HG02678 (cell line): ENCODE results near the gene FXYD1.
"Not testable (repeated sequence)": the region's sequence is repeated elsewhere in the genome, so short reads cannot be mapped to it uniquely, and the experiment has no call there.

Experiments
- ATAC-seq: cut with Tn5 transposase; IDR thresholded peaks from one replicate; pipeline ENCODE4 v1.9.1; 2021; ENCODE audit warnings: mild to moderate bottlenecking, moderate library complexity; ENCODE audit not compliant: unreplicated experiment

Gene FXYD1

GRCh38 chr19:35124098-35125060 is 14.2 kb upstream of the FXYD1 start:
- peak; percentile 78 for ATAC-seq

GRCh38 chr19:35125270-35125717 is 13.3 kb upstream of the FXYD1 start:
- ATAC-seq: no peak

DNA sequence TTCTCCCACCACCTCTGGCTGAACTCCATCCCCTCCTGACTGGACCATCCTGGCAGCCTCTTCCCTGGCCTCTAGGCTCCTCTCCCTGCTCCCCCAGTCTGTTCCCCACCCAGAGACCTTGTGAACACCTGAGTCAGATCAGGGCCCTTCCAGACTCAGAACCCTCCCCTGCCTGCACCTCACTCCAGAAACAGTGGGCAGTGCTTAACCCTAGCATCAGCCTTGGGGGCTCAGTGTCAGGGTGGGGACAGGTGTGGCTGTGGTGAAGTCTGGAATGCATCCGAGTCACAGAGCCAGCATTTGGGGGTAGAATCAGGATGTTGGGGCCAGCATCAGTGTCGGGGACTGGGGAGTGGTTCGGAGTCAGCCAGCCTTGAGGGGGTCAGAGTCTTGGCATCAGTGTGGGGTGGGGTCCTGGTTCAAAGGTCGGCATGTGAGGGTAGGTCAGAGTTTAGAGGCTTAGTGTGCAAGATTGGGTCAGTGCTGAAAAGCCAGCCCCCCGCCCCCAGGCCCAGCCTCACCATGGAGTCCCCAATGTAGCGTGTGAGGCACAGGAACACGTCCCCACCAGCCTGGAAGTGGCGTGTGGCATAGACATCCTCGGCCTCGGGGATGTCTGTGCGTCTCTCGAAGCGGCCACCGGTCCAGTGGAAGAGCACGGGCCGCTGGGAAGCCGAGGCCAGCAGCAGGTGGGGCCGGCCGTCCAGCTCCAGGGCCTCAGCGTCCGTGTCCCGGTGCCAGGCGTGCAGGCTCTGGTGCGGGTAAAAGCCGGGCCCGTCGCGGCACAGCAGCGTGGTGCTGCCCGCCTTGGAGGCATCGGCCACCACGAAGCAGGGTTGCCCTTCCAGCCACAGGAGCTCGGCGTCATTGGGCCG is 12.6 kb upstream of the FXYD1 start:
- ATAC-seq: no peak

DNA sequence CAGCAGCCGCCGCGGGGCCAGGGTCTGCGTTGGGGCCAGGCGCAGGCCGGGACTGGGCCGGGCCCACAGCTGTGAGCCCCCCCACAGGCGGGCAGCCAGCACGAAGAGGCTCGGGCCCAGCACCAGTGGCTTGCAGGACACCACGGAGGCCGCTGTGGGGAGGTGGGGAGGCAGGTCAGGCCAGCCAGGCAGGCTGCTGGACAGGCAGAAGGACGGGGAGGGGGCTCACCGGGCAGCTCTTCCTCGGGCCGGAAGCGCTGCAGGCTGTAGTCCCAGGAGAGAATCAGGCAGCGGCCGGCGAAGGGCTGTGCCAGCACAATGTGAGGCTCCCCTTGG is 12.0 kb upstream of the FXYD1 start:
- no peak for ATAC-seq

DNA sequence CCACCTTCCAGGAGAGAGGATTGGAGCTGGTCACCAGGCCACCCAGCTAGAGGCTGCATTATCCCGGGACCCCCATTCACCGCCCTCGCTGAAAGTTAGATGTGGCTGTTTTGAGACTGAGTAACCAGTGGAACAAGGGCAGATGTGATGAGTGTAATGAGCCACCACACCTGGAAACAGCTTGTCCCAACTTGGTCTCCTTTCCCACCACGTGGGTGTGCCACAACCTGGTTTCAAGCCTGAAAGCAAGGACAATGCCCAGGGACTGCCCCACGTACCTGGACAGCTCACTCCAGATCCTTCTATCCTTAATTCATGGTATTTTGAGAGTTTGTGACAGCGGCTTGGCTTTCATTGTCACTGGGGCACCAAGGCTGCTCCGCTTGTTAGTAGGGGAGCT is 10.8 kb upstream of the FXYD1 start:
- ATAC-seq: no peak

GRCh38 chr19:35128398-35129057 is 10.1 kb upstream of the FXYD1 start:
- ATAC-seq: no peak

- ATAC-seq: not testable (repeated sequence)
Observed at GRCh38 chr19:35129724-35130274, 8.8 kb upstream of the FXYD1 start.

DNA sequence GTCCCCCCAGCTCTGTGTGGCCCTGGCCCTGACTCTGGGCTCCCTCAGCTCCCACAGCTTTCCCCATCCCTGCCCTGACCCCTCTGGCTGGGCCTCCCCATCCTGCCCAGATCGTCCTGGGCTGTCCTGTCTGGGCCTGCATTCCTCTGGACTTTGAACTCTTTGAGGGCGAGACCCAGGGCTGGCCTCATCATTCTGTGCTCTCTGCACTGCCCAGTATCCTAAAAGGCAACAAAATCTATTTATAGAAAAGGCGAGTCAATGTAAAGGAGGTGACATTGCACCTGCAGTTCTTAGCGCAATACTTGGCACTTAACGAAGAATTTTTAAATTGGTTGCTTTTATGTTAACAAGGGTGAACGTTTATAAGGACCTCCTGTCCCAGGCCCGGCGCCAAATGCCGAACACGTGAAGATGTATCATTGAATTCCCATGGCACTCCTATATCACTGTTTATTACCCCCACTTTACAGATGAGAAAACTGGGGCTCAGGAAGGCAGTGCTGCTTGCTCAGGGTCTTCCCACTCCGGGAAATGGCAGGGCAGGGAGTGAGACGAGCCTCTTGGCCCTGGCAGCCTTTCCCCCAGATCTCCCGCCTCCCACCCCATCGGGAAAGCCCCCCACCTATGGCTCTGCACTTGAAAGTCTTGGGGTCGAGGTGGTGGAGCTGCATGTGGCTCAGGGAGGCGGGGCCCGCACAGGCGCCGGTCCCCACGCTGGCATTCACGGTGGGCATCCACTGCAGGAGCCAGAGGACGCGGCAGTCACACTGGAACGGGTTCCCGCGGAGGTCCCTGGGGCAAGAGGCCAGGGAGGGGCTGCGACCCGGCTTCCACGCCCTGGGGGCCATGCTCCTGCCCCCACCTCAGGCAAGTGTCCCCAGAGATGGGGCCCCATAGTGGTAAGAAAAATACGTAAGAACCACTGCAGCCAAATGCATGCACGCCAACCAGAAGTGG is 7.6 kb upstream of the FXYD1 start:
- ATAC-seq: no peak

- ATAC-seq: no peak
Observed at GRCh38 chr19:35132254-35132653, 6.4 kb upstream of the FXYD1 start.

- ATAC-seq: no peak
Observed at GRCh38 chr19:35133826-35134225, 4.8 kb upstream of the FXYD1 start.

GRCh38 chr19:35134601-35135242 is 3.9 kb upstream of the FXYD1 start, which contains the start of gene LGI4:
Gene LGI4, minus strand, starts transcription at chr19:35135059. Its CDS starts 379 bp downstream, at chr19:35134680.
- no peak for ATAC-seq

- no peak for ATAC-seq
Observed at GRCh38 chr19:35135389-35135909, 3.2 kb upstream of the FXYD1 start.

DNA sequence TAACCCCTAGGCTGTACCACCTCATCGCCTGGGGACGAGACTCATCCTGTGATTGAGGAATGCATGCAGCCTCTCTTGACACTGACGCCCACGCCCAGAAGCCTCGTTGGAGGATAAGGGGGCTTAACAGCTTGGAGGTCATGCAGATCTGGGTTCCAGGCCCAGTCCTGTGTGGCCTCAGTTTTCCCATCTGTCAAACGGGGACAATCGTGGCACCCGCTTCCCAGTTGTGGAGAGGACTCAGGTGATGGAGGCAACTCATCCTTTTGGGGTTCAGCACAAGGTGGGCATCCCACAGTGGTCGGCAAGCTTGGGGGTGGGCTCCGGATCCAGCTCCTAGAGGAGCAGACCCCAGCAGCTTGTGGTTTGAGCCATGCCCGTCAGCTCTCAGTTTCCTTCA is 2.4 kb upstream of the FXYD1 start:
- no peak for ATAC-seq

- no peak for ATAC-seq
Observed at GRCh38 chr19:35136977-35137702, 1.5 kb upstream of the FXYD1 start.

- ATAC-seq: no peak
Observed at GRCh38 chr19:35140207-35140961, 1.8 kb downstream of the FXYD1 start.

- peak; percentile 61 for ATAC-seq
Observed at GRCh38 chr19:35140962-35141836, 2.6 kb downstream of the FXYD1 start.
